CD4-positive, alpha-beta T cell treated with Interleukin-10 for 1 hour (primary cell): ENCODE measurements around the gene GHRHR.
A peak's percentile ranks its signal among the peaks of the same experiment; 100 is the strongest.

Experiments used
- DNase-seq: peaks from one replicate; pipeline ENCODE4 v3.0.0-alpha.2; 2020

GHRHR gene

DNA sequence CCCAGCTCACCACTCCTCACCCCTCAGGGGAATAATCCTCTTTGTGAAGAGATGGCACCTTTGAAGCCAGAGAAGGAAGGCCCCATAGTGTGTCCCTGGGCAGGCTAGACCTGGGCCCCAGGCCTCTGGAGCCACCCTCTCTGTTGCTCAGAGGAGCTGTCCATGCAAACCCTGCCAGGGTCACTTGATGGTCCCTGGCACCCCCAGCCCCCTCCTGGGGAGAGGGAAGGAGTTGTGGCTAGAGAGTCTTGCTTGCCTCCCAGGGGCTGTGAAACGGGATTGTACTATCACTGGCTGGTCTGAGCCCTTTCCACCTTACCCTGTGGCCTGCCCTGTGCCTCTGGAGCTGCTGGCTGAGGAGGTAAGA, 5.8 kb downstream of the GHRHR start:
- no peak for DNase-seq

DNA sequence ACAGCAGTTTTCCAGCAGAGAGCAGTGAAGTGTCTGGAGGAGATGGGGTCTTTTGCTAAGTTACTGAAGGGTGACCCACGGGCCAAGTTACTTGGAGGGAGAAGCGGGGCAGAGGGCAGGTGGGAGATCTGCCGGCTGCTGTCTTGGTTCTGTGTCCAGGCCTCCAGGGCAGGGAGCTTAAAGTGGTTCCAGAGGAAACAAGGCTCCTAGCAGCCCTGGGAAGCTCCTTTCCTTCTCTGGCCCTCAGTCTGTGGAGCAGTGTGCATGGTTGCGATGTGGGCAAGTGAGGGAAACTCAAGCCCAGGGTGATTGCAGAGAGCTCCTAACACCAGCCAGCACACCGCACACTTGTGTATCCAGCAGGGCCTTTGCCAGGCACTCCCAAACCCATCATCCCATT, 6.3 kb downstream of the GHRHR start:
- no peak for DNase-seq

DNA sequence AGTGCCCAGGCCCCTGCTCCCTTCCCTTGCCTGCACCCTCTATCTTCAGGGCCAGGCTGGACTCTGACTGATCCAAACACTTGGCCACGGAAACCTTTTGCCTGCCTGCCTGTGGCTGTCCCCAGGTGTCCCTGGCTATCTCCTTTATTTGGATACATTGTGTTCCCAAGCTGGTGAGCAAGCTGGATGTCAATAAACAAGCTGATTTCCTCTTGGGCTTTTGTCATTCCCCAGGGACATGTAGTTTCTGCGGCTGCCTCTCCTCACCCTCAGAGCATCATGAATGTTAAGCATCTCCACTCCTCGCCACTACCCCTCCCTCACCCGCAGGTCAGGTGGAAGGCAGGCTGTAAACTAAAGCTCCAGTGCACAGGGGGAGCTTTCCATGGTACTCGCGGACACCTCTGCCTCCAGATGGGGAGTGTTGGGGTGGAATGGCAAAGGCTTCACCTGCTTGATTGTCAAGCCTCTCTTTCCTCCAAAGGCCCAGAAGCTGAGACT, 6.9 kb downstream of the GHRHR start:
- DNase-seq: no peak

DNA sequence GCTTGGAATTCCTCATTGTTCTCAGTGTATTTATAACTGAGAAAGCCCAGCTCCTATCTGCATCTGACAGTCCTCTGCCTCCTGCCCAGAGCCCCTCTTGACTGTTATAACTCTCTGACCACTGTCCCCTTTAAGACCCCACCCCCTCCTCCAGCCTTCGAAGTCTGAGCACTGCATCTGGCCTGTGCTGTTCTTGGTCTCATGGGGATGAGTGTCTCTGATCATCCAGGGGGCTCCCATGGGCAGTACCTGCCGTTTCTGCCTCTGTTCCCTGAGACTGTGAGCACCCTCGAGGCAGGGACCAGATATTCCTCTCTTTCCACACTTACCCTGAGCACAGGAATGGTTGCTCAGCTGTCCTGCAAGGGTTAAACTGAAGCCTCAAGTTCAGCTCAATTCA, 7.7 kb downstream of the GHRHR start:
- DNase-seq: no peak

DNA sequence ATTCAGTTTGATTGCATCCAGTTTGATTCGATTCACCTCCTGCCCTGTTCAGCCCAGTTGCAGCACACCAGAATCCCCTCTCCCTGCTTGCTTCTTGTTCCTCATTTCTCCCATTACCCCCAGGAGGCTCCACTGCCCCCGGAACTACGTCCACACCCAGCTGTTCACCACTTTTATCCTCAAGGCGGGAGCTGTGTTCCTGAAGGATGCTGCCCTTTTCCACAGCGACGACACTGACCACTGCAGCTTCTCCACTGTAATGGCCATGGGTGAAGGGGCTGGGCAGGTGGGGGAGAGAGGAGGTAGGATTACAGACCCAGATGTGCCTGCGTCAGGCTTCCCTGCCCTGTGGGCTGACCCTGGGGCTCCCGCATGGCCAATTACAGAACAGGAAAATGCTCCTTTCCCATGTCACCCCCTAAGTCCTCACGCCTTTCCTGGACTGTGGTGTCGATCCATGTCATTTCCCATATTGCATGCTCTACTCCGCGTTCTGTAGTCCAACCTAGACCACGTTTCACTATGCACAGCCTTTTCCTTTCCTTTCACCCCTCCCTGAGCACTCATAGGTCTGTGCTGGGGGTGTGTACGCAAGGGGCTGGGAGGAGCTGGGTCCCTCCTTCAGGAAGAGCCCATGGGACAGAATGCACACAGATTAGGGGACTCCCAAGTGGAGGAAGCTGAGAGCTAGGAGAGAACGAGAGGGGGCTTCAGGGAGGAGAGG, 8.2 kb downstream of the GHRHR start:
- DNase-seq: no peak

DNA sequence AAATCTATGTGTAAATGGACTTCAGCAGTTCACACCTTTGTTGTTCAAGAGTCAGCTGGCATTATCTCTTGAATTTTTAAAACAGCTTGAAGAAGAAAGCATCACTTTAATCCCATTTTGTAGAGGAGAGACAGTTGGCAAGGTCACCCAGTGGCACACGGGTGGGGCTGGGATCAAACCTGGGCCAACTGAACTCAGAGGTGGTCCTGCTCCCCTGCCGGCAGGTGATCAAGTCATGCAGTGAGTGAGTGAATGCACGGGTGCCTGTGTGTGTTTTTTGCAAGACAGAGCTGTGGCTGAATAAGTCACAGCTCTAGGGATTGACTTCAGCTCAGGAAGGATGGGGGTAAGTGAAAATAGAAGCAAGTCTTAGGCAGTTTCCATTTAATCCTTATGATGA, 9.5 kb downstream of the GHRHR start:
- no peak for DNase-seq

DNA sequence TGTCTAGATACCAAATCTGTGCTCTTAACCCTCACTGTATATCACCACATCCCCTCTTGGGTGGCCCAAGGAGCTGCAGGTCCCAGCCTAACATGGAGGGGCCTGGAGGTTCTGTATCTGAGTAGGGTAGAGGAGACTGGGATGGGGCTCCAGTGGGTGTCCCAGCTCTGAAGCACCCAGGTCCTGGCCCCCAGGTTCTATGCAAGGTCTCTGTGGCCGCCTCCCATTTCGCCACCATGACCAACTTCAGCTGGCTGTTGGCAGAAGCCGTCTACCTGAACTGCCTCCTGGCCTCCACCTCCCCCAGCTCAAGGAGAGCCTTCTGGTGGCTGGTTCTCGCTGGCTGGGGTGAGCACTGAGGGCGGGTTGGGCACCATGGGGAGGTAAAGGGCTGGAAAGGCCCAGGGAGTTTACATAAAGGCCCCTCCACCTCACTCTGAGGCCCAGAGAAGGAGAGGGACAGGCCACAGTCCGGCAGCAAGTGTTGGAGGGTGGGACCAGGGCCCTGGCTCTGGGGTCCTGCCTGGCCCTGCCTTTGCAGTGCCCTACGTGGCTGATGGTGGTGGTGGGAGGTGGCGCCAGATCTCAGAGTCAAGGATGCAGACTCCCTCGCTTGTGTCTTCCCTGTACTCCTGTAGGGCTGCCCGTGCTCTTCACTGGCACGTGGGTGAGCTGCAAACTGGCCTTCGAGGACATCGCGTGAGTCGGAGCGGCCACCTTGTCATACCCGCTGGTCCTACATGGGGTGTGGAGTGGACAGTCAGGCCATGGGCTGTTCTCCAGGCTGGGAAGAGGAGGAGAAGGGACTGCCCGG, 10.2 kb downstream of the GHRHR start:
- no peak for DNase-seq

DNA sequence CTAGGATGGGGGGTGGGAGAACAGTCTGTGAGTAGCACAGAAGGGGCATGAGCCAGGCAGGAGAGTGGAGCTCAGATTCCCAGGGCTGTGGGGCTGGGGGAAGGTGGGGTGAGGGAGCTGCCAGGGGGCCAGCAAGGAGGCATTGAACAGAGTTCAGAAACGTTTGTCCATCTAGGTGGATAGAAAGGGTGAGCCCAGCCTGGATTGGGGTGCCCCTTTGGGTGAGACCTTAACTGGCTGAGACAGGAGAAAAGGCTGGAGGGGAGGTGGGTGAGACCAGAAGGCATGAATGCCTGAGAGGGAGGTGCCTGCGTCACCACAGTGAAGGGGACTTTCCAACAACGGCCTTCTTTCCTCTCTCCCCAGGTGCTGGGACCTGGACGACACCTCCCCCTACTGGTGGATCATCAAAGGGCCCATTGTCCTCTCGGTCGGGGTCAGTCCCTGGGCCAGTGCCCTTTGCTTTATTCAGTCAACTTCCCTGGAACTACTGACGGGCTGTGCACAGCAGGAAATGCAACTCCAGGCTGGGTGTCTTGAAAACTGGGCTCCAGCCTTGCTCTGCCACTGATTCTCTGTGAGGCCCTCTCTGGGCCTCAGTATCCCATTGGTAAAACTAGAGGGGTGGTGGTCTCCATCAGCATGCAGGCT, 11.0 kb downstream of the GHRHR start:
- peak; percentile 18 for DNase-seq

DNA sequence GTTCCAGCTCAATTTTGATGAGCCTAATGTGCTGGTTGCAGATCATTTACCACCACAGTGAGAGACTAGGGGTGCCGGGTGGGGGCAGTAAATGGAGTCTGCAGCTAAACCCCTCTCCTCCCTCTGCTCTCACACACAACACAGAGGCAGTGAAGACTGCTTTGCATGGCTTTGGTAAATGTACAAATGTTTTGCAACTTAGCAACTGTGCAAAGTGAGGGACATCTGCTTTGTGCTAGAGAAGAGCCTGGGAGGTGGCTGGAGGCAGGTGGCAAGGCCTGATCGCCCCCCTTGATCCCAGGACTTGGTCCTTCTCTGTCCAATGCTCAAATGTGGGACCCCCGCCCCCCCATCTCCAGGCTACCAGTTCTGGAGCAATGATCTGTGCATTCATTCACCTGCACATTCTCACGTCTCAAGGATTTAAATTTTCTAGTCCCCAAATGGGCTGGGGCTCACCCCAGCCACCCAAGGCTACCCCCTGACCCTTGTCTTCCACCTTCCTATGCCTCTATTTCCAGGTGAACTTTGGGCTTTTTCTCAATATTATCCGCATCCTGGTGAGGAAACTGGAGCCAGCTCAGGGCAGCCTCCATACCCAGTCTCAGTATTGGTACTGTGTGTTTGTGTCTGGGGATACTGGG, 11.6 kb downstream of the GHRHR start:
- no peak for DNase-seq

DNA sequence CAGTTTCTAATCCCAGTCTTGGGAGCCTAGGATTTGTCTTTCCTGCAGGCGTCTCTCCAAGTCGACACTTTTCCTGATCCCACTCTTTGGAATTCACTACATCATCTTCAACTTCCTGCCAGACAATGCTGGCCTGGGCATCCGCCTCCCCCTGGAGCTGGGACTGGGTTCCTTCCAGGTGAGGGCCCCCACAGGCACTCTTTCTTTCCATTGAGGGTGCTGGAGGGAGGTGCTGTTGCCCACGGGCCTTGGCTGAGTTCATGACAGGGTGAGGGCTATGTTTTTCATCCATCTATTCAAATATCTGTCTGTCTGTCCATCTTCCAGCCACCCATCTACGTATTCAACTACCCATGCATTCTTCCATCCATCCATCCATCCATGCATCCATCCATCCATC, 12.6 kb downstream of the GHRHR start:
- no peak for DNase-seq

DNA sequence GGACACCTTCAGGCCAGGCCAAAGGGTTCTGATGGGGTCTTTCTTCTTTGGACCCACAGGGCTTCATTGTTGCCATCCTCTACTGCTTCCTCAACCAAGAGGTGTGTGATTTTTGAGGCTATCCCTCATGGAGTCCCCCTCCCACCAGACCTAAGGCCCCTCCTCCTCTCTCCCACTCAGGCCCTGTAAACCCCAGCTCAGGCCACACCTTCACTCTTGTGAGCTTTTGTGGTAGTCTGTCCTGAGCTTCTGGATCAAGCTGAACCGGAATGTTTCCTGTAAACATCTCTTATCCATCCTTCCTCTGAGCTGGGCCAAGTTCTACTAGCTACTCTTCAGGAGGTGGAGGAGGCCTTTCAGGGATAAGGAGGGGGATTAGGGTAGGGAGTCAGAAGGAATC, 13.5 kb downstream of the GHRHR start:
- no peak for DNase-seq

DNA sequence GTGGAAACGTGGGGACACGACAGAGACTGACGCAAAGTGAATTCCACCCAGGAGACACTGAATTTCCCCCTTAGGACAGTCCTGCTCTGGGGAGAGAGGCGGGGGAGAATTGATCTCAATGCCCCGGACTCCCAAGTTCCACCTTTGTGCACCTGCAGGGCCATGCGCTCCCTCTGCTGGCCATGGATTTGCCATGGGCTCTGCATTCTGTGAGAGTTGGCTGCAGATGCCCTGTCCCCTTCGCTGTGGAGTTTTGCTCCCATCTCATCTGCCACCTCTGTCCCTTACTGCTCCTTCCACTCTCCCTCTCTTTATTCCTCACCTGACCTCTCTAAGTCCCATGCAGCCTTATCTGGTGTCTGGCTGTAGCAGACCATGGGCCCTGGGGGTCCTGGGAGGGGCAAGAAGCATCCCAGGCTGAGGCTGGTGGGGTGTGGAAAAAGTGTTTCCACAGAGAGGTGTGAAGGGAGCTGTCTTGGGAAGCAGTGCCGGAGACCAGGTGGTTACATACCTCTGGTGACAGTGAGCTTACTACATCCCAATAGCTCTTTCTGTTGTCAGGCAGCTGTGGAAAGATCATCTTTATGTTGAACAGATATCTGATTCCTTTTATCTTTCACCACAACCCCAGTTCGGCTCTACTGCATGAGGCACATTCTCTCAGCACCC, 14.3 kb downstream of the GHRHR start:
- DNase-seq: no peak

DNA sequence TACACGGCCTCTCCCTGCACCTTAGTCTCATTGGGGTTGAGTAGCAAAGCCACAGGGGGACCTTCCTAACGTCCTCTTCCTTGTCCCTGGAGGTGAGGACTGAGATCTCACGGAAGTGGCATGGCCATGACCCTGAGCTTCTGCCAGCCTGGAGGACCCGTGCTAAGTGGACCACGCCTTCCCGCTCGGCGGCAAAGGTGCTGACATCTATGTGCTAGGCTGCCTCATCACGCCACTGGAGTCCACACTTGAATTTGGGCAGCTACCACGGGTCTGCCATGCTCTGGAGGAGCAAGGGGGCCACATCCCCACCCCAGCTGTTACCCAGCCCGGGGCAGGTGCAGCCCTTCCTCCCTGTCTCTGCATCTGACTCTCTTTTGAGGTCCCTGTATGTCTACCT, 15.3 kb downstream of the GHRHR start:
- DNase-seq: no peak

DNA sequence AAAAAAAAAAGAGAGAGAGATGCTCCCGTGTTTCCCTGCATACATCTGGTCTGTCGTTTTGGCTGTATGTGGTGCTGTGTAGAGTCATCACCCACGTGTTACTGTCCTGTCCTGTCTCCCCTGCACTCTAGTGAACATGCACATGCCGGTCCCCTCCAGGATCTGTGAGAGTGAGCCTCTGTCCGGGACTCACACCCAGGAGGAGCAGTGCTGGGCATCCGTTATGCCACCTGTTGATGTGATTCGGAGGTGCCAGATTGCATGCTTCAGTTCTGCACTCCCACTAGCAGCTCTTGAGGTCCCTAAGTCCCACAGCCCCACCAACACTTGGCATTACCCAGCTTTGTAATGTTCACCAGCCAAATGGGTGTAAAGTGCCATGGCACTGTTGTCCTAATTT, 16.4 kb downstream of the GHRHR start:
- no peak for DNase-seq

DNA sequence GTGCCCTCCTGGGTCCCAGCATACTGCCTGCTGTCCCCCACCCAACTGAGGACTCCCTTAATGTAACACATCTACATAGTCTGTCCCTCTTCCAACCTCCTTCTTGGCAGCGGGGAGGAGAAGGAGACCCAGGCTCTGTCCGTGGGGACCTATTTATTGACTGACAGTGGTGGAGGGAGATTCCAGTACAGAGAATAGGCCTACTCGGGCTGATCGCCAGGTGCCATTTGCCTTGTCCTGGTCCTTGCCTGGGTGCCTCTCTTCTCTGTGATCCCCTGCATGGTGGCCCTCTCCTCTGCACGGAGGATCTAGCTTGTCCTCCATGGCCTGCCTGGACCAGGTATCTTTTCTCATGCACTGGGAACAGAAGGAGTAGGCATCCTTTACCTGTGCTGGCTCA, 17.0 kb downstream of the GHRHR start:
- no peak for DNase-seq

DNA sequence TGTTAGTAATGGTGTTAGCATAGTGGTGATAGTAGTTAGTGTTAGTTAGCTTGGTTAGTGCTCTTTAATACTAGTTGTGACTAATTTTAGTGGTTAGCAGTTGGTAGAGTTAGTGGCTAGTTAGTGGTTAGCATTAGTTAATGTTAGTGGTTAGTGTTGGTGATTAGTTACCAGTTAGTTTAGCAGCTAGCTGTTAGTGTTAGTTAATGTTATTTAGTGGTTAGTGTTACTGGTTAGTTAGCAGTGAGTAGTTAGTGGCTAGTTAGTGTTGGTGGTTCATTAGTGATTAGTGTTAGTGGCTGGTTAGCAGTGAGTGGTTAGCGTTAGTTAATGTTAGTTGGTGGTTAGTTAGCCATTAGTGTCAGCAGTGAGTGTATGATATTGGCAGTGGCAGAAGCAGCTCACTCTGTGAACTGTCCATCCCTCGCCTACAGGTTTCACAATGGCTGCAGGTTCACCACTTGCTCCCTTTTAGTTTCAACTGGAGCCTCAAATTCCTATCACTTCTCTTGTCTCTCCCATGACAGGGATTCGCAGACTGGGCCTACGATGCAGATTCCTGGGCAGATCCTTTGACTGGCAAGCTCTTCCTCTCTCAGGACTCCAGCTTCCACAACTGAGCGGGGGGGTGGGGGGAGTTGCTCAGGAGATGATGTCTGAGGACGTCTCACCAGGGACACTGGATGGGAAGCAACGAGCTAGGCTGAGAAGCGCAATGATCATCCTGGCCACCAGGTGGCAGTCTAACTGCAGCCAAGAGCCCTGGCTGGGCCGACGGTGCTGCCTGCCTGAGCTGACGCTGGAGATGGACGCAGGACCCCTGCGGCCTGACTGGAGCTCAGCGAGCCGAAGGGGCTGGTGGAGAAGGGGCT, 19.5 kb downstream of the GHRHR start:
- DNase-seq: peak; percentile 68

DNA sequence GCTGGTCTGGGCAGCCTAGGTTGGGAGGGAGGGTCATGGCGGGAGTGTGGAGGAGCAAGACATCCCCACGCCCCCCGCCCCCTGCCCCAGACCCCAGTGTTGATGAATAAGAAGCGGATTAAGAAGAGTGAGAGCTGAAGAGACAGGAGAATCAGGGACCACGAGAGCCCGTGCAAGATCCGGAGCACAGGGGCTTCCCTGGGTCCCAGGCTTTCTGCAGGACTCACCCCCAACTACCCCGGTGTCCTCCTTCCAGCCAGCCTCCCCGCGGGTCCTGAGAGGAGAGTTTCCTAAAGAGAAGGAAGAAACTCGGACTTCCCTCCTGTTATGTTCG, 20.1 kb downstream of the GHRHR start:
- no peak for DNase-seq

DNA sequence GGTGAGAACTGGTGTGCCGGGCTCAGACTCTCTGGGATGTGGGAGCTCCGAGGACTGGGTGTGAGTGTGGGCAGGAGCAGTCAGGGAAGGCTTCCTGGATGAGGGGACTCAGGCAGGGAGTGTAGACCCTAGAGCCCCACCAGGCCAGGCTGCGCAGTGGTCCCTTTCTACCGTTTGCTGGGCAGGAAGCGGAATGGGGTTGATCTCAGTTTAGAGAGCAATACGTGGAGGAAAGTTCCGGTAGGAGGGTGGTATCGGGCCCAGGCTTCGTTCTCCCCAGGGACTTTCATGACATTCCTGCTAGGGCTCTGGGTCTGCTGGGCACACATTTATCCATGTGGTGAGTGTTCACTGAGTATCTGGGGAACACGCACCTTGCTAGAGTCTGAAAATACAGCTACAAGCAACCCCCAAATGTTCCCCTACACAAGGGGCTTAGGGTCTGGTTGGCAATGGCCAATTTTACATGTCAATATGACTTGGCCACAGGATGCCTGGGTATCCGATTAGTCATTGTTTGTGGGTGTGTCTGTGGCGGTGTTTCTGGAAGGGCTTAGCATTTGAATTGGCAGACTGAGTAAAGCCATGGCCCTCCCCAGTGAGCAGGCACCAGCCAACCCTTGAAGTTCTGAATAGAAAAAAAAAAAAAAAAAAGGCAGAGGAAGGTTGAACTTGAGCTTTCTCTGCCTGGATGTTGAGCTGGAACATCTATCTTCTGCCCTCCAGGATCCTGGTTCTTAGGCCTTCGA, 20.8 kb downstream of the GHRHR start:
- no peak for DNase-seq

DNA sequence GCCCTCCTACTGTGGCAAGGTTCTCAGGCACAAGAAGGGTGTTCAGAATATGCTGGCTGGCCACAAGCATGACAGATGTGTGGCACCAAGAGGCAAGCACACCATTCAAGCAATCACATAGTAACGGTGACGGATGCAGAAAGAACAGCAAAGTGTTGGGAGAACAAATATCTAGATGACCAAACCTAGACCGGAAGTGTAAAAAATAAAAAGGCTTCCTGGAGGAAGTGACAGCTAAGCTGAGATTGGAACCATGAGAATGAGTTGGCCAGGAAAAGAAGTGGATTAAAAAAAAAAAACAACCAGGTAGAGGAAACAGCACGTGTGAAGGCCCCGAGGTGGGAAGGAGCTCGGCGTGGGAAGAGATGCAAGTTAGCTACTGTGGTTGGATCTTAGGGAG, 22.0 kb downstream of the GHRHR start:
- DNase-seq: no peak

DNA sequence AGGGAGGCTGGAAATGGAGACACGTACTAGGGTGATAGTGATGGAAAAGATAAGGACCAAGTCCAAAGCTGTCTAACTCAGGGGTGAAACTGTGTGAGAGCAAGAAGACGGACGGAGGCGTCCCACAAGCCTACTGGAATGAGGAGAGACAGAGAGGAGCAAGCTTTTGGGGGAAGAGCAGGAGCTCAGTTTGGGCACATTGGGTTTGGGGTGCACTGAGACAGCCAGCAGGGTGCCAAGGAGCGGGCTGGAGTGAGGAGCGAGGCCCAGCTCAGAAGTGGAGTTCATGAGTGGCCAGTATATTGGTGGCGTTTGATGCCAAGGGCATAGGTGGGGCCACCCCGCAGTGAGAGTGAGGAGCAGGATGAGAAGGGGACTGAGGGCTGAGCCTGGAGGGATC, 22.6 kb downstream of the GHRHR start:
- no peak for DNase-seq

DNA sequence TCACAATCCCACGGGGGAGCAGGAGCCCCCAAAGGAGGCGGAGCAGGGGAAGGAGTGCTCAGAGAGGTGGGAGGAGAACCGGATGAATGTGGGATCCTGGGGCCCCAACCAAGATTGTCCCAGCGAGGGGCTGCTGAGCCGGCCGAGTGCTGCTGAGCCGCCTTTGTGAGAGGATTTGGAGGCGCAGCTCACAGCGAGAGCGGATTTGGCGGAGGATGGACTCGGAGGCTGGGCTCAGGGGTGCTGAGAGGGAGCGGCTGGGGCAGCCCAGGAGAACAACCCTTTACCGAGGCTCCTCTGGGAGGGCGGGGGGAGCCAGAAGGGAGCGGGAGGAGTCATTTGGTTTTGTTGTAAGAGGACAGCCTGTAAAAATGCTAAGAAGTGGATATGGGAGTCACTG, 23.0 kb downstream of the GHRHR start:
- no peak for DNase-seq
